GM19468 (cell line): ENCODE results near the gene KIZ.
"Not testable (repeated sequence)": the region's sequence is repeated elsewhere in the genome, so short reads cannot be mapped to it uniquely, and the experiment has no call there.

Source experiments
- ATAC-seq: cut with Tn5 transposase; IDR thresholded peaks from one replicate; pipeline ENCODE4 v1.9.1; 2021; ENCODE audit warnings: mild to moderate bottlenecking, moderate library complexity, moderate number of reproducible peaks; ENCODE audit not compliant: unreplicated experiment; ENCODE audit errors: extremely low read depth

The KIZ gene

GRCh38 chr20:21136015-21136732 lies 10.3 kb downstream of the KIZ start:
- peak; percentile 24 for ATAC-seq

GRCh38 chr20:21137078-21137477 lies 11.2 kb downstream of the KIZ start:
- no peak for ATAC-seq

GRCh38 chr20:21139881-21140566 lies 14.1 kb downstream of the KIZ start:
- ATAC-seq, result no peak

- ATAC-seq, result no peak
These were observed 15.9 kb downstream of the KIZ start for GRCh38 chr20:21141825-21142224.

- ATAC-seq, result no peak
These were observed 17.5 kb downstream of the KIZ start for GRCh38 chr20:21143194-21143890.

- ATAC-seq, result no peak
These were observed 19.5 kb downstream of the KIZ start for GRCh38 chr20:21145424-21145823.

- ATAC-seq, result no peak
These were observed 20.3 kb downstream of the KIZ start for GRCh38 chr20:21146215-21146614.

GRCh38 chr20:21147593-21147992 lies 21.7 kb downstream of the KIZ start:
- ATAC-seq, result no peak

- ATAC-seq, result no peak
These were observed 23.5 kb downstream of the KIZ start for GRCh38 chr20:21149344-21149743.

GRCh38 chr20:21151791-21152190 lies 25.9 kb downstream of the KIZ start:
- no peak for ATAC-seq

GRCh38 chr20:21154692-21155091 lies 28.8 kb downstream of the KIZ start:
- no peak for ATAC-seq

GRCh38 chr20:21155268-21155667 lies 29.4 kb downstream of the KIZ start:
- ATAC-seq, result no peak

GRCh38 chr20:21156266-21156665 lies 30.4 kb downstream of the KIZ start:
- no peak for ATAC-seq

- ATAC-seq, result no peak
These were observed 31.1 kb downstream of the KIZ start for GRCh38 chr20:21157006-21157405.

- no peak for ATAC-seq
These were observed 33.9 kb downstream of the KIZ start for GRCh38 chr20:21159658-21160380.

GRCh38 chr20:21161926-21162325 lies 36.0 kb downstream of the KIZ start:
- ATAC-seq, result no peak

- no peak for ATAC-seq
These were observed 36.7 kb downstream of the KIZ start for GRCh38 chr20:21162631-21163030.

- no peak for ATAC-seq
These were observed 40.9 kb downstream of the KIZ start for GRCh38 chr20:21166801-21167200.

- ATAC-seq, result no peak
These were observed 41.4 kb downstream of the KIZ start for GRCh38 chr20:21167261-21167660.

GRCh38 chr20:21168061-21168460 lies 42.2 kb downstream of the KIZ start:
- ATAC-seq, result not testable (repeated sequence)

- no peak for ATAC-seq
These were observed 46.7 kb downstream of the KIZ start for GRCh38 chr20:21172626-21173025.
